GM23338 (cell line): ENCODE measurements around the gene CTTNBP2. TPM values are rescaled to one million over a fixed set of nuclear protein-coding genes. Genes with fewer than 3 reads are reported as not detected.

Experiments
- ATAC-seq: fragments of 200-7000 bp; cut with Tn5 transposase; 3 replicates; pipeline ENCODE4 v1.9.1; 2020
- DNase-seq: peaks from one replicate; pipeline ENCODE4 v3.0.0-alpha.2; 2015; ENCODE audit warnings: low spot score
- H2AFZ ChIP-seq: fragments of 200-600 bp; sonication (generic); 2 replicates; pipeline ENCODE4 v1.8.0; 2016; ENCODE audit warnings: antibody characterized with exemption, mild to moderate bottlenecking, moderate library complexity
- H3F3A ChIP-seq: fragments of 200-600 bp; sonication (generic); replicated peaks from 2 replicates; pipeline ENCODE4 v1.8.0; 2017; ENCODE audit warnings: antibody characterized with exemption, mixed run types, low read depth
- H3K27ac ChIP-seq: fragments of 200-600 bp; sonication (generic); 2 replicates; pipeline ENCODE4 v1.6.1; 2016; ENCODE audit warnings: low read depth
- H3K27me3 ChIP-seq: fragments of 200-600 bp; sonication (generic); 2 replicates; pipeline ENCODE4 v1.8.0; 2016; ENCODE audit warnings: mild to moderate bottlenecking, mixed run types, moderate library complexity; ENCODE audit not compliant: insufficient read depth
- H3K36me3 ChIP-seq: fragments of 200-600 bp; sonication (generic); 2 replicates; pipeline ENCODE4 v1.8.0; 2016; ENCODE audit warnings: mild to moderate bottlenecking; ENCODE audit not compliant: insufficient read depth
- H3K4me1 ChIP-seq: fragments of 200-600 bp; sonication (generic); 2 replicates; pipeline ENCODE4 v1.8.0; 2016; ENCODE audit warnings: mild to moderate bottlenecking, moderate library complexity; ENCODE audit not compliant: insufficient read depth
- H3K4me2 ChIP-seq: fragments of 200-600 bp; sonication (generic); 2 replicates; pipeline ENCODE4 v1.7.1; 2017; ENCODE audit warnings: mixed run types
- H3K4me3 ChIP-seq: fragments of 200-600 bp; sonication (generic); 2 replicates; pipeline ENCODE4 v1.6.1; 2016; ENCODE audit warnings: mixed run types
- H3K79me2 ChIP-seq: fragments of 200-600 bp; sonication (generic); replicated peaks from 2 replicates; pipeline ENCODE4 v1.8.0; 2017; ENCODE audit warnings: mild to moderate bottlenecking; ENCODE audit not compliant: insufficient read depth
- H3K9me2 ChIP-seq: fragments of 200-600 bp; sonication (generic); 2 replicates; pipeline ENCODE4 v1.8.0; 2017; ENCODE audit not compliant: insufficient read depth
- H4K20me1 ChIP-seq: fragments of 200-600 bp; sonication (generic); replicated peaks from 2 replicates; pipeline ENCODE4 v1.8.0; 2017; ENCODE audit warnings: mild to moderate bottlenecking; ENCODE audit not compliant: insufficient read depth
- H3K27ac Mint-ChIP-seq: 2 replicates; pipeline ENCODE4 v1.8.0; 2020; ENCODE audit warnings: inconsistent platforms, mild to moderate bottlenecking, moderate library complexity, mixed read lengths
- H3K27me3 Mint-ChIP-seq: 3 replicates; pipeline ENCODE4 v1.8.0; 2022; ENCODE audit warnings: low read depth, mild to moderate bottlenecking, moderate library complexity, mixed read lengths, inconsistent platforms; ENCODE audit not compliant: insufficient read depth, poor library complexity
- H3K36me3 Mint-ChIP-seq: 3 replicates; pipeline ENCODE4 v1.8.0; 2021; ENCODE audit warnings: low read depth, mild to moderate bottlenecking, inconsistent platforms, moderate library complexity, mixed read lengths
- H3K4me1 Mint-ChIP-seq: 3 replicates; pipeline ENCODE4 v1.8.0; 2020; ENCODE audit warnings: mild to moderate bottlenecking, inconsistent platforms, mixed read lengths
- H3K4me3 Mint-ChIP-seq: 3 replicates; pipeline ENCODE4 v1.8.0; 2021; ENCODE audit warnings: moderate library complexity, mild to moderate bottlenecking, inconsistent platforms, mixed read lengths
- H3K9me3 Mint-ChIP-seq: 3 replicates; pipeline ENCODE4 v1.8.0; 2020; ENCODE audit warnings: moderate library complexity, mild to moderate bottlenecking, inconsistent platforms, mixed read lengths
- CREB1 ChIP-seq: fragments of 250-450 bp; sonication (Bioruptor Pico); IDR thresholded peaks from 2 replicates; pipeline ENCODE4 v1.5.0; 2020; ENCODE audit warnings: low read depth, mild to moderate bottlenecking, moderate library complexity
- CTCF ChIP-seq, 2 experiments: fragments of 200-600 bp in 1 of 2; sonication (generic) in 1 of 2; conservative IDR thresholded peaks; 2 replicates each; pipeline versions ENCODE4 v1.5.1 to v1.6.1; 2016 to 2017; ENCODE audit warnings: antibody characterized with exemption in 2 of 2, low read depth in 2 of 2, mild to moderate bottlenecking in 2 of 2, moderate library complexity in 1 of 2
- ETS1 ChIP-seq: IDR thresholded peaks from 2 replicates; pipeline ENCODE4 v1.6.1; 2016; ENCODE audit warnings: antibody characterized with exemption
- EZH2 ChIP-seq: fragments of 200-600 bp; sonication (generic); IDR thresholded peaks from one replicate; pipeline ENCODE4 v1.8.0; 2017; ENCODE audit warnings: antibody characterized with exemption, mild to moderate bottlenecking, low read depth; ENCODE audit not compliant: unreplicated experiment
- EZH2phosphoT487 ChIP-seq: fragments of 200-600 bp; sonication (generic); IDR thresholded peaks from one replicate; pipeline ENCODE4 v1.8.1; 2018; ENCODE audit warnings: antibody characterized with exemption; ENCODE audit not compliant: unreplicated experiment
- JUNB ChIP-seq: IDR thresholded peaks from one replicate; pipeline ENCODE4 v1.6.1; 2016; ENCODE audit warnings: antibody characterized with exemption; ENCODE audit not compliant: unreplicated experiment
- NANOG ChIP-seq: IDR thresholded peaks from 2 replicates; pipeline ENCODE4 v1.6.1; 2016; ENCODE audit warnings: antibody characterized with exemption, borderline replicate concordance
- POLR2AphosphoS5 ChIP-seq: IDR thresholded peaks from 2 replicates; pipeline ENCODE4 v1.6.1; 2016; ENCODE audit warnings: antibody characterized with exemption, low read depth
- REST ChIP-seq: IDR thresholded peaks from one replicate; pipeline ENCODE4 v1.6.1; 2018; ENCODE audit warnings: antibody characterized with exemption; ENCODE audit not compliant: unreplicated experiment
- STAT1 ChIP-seq: IDR thresholded peaks from one replicate; pipeline ENCODE4 v1.6.1; 2016; ENCODE audit warnings: antibody characterized with exemption; ENCODE audit not compliant: unreplicated experiment
- ZNF114 ChIP-seq: fragments of 250-450 bp; sonication (Bioruptor Pico); IDR thresholded peaks from 2 replicates; pipeline ENCODE4 v1.5.0; 2020; ENCODE audit warnings: mild to moderate bottlenecking, moderate library complexity
- ZNF331 ChIP-seq: fragments of 250-450 bp; sonication (Bioruptor Pico); IDR thresholded peaks from 2 replicates; pipeline ENCODE4 v1.5.0; 2020; ENCODE audit warnings: low read depth, mild to moderate bottlenecking, moderate library complexity
- ZNF462 ChIP-seq: fragments of 250-450 bp; sonication (Bioruptor Pico); IDR thresholded peaks from 2 replicates; pipeline ENCODE4 v1.5.0; 2020; ENCODE audit warnings: mild to moderate bottlenecking, moderate library complexity
- polyA plus RNA-seq: library from polyadenylated mRNA; unstranded; fragments of >200 nt; fragmentation: Nextera tagmentation; extraction: Ambion mirVana; gene quantifications from 2 replicates; pipeline ENCODE4 v1.2.1, GENCODE V29; 2016
- total RNA-seq: library from RNA; depleted of rRNA; stranded (reverse); fragments of >200 nt; shearing (Covaris generic); gene quantifications from 2 replicates; pipeline ENCODE4 v1.2.3, GENCODE V29; 2014

CTTNBP2 gene
- total and polyA plus RNA-seq, 2 experiments from 2014 or later: 26.8 to 30.7 TPM

- Histone ChIP-seq H3K4me3 (no peak overlapping the region), H3K27me3 (no peaks in the 10 kb centered on the region), H3F3A (no peaks in the 10 kb centered on the region), H2AFZ (no peak overlapping the region), H3K36me3 (no peaks in the 10 kb centered on the region), H4K20me1 (no peaks in the 10 kb centered on the region), H3K4me2 (no peak overlapping the region), H3K79me2 (peaks cover 42% of the 10 kb centered on the region), H3K27ac (no peak overlapping the region), H3K4me1 (peaks cover 11% of the 10 kb centered on the region; the same call in 1 of the 2 replicates), H3K9me2 (no peaks in the 10 kb centered on the region)
- DNase-seq (no peak), ATAC-seq (no peak)
- TF ChIP-seq REST: no peak
- TF ChIP-seq CREB1 (CRISPR knock-in tag): no peak
- TF ChIP-seq STAT1: no peak
- no peak for TF ChIP-seq CTCF (conservative IDR thresholded peaks at IDR 0.05; ENCODE audit: low read depth in 2 of 2)
- TF ChIP-seq JUNB: no peak
- no peak for TF ChIP-seq ZNF331
- TF ChIP-seq ZNF462: no peak
- no peak for TF ChIP-seq EZH2phosphoT487
- TF ChIP-seq ETS1: no peak
- no peak for TF ChIP-seq POLR2AphosphoS5
- TF ChIP-seq ZNF114 (CRISPR knock-in tag): no peak
- no peak for TF ChIP-seq NANOG
- no peak for TF ChIP-seq EZH2
- peaks cover 29% of the 10 kb centered on the region for H3K36me3 Mint-ChIP-seq
- H3K27ac Mint-ChIP-seq: no peak overlapping the region
- H3K27me3 Mint-ChIP-seq: peaks cover 2% of the 10 kb centered on the region
- no peak overlapping the region for H3K4me3 Mint-ChIP-seq
- H3K9me3 Mint-ChIP-seq: no peaks in the 10 kb centered on the region
- H3K4me1 Mint-ChIP-seq: peaks cover 28% of the 10 kb centered on the region
Observed at GRCh38 chr7:117848941-117849340, 24.3 kb downstream of the CTTNBP2 start.
